ENCODE measurements around the gene TMEM218. TPM values are rescaled to one million over a fixed set of nuclear protein-coding genes. Genes with fewer than 3 reads are reported as not detected.

TMEM218 gene
- total RNA-seq, 4 donors from 2014 or later, result 24.2 to 31.5 (median 26.1) TPM

GRCh38 chr11:125071846-125072217 lies 39.6 kb downstream of the TMEM218 start:
- no peak for DNase-seq
- H3K4me3 ChIP-seq (replicated peaks in 1 of 3), result no peak overlapping the region
- no peaks in the 10 kb centered on the region for H3K4me1 ChIP-seq
- intact Hi-C loops (cut with DNase I), result no loop called here
- no peaks in the 10 kb centered on the region for H3K27me3 ChIP-seq
- TF ChIP-seq, protein P1, sequence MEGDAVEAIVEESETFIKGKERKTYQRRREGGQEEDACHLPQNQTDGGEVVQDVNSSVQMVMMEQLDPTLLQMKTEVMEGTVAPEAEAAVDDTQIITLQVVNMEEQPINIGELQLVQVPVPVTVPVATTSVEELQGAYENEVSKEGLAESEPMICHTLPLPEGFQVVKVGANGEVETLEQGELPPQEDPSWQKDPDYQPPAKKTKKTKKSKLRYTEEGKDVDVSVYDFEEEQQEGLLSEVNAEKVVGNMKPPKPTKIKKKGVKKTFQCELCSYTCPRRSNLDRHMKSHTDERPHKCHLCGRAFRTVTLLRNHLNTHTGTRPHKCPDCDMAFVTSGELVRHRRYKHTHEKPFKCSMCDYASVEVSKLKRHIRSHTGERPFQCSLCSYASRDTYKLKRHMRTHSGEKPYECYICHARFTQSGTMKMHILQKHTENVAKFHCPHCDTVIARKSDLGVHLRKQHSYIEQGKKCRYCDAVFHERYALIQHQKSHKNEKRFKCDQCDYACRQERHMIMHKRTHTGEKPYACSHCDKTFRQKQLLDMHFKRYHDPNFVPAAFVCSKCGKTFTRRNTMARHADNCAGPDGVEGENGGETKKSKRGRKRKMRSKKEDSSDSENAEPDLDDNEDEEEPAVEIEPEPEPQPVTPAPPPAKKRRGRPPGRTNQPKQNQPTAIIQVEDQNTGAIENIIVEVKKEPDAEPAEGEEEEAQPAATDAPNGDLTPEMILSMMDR (IDR thresholded peaks at IDR 0.05), result no peak
- TF ChIP-seq POLR2A (IDR thresholded peaks at IDR 0.05), result no peak
- H3K9me3 ChIP-seq, result no peaks in the 10 kb centered on the region
- no peaks in the 10 kb centered on the region for H3K36me3 ChIP-seq
- no peak overlapping the region for H3K27ac ChIP-seq
- WGBS, 2 donors, result 62 to 63% methylated on average over 6 of the region's 6 CpGs

- no peaks in the 10 kb centered on the region for H3K27me3 ChIP-seq
- no peaks in the 10 kb centered on the region for H3K36me3 ChIP-seq
- no peak overlapping the region for H3K27ac ChIP-seq
- intact Hi-C loops (cut with DNase I), result no loop called here
- peak in 1 of 2 donors; percentile 8 for DNase-seq
- WGBS, 2 donors, result 24 to 37% methylated on average over 4 to 5 of the region's 5 CpGs
- no peaks in the 10 kb centered on the region for H3K4me1 ChIP-seq
- H3K9me3 ChIP-seq, result no peaks in the 10 kb centered on the region
- no peak overlapping the region for H3K4me3 ChIP-seq (replicated peaks in 1 of 3)
- TF ChIP-seq POLR2A (IDR thresholded peaks at IDR 0.05), result no peak
- TF ChIP-seq, protein P1 (IDR thresholded peaks at IDR 0.05), result no peak
Measured at GRCh38 chr11:125071435-125071834, 40.0 kb downstream of the TMEM218 start.

DNA sequence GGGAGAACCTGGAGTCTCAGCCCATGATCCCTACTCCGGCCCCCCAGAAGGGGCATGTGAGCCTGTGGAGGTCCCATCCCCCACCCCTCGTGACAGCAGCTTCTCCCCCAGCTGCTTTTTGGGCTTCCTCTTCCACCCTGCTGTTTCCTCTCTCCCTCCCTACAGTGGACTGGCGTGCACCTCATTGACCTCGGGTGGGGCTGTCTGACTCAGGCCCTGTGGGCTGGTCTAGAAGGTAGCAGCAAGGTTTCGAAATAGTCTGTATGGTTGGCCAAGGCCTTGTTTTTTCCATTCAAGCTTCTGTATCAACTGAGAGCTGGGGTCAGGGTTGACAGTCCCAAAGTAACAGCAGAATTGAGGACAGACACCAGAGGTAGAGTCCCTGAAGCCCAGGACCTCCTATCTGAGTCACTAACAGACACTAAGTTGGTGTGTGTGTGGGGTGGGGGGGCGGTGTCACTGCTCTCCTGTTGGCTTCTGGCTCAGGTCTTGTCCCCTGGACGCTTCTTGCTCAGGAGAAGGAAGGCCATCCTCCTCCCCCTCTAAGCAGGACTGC lies 40.6 kb downstream of the TMEM218 start:
- Histone ChIP-seq H3K27ac (no peak overlapping the region), H3K27me3 (no peaks in the 10 kb centered on the region), H3K9me3 (no peaks in the 10 kb centered on the region), H3K36me3 (no peaks in the 10 kb centered on the region), H3K4me3 (replicated peaks in 1 of 3) (no peak overlapping the region), H3K4me1 (no peaks in the 10 kb centered on the region)
- peak; percentile 31 to 32 for DNase-seq
- intact Hi-C loops (cut with DNase I), result no loop called here
- WGBS, 2 donors, result 67 to 83% methylated on average over 7 of the region's 7 CpGs
- TF ChIP-seq, protein P1 (IDR thresholded peaks at IDR 0.05), result no peak
- TF ChIP-seq POLR2A (IDR thresholded peaks at IDR 0.05), result no peak

DNA sequence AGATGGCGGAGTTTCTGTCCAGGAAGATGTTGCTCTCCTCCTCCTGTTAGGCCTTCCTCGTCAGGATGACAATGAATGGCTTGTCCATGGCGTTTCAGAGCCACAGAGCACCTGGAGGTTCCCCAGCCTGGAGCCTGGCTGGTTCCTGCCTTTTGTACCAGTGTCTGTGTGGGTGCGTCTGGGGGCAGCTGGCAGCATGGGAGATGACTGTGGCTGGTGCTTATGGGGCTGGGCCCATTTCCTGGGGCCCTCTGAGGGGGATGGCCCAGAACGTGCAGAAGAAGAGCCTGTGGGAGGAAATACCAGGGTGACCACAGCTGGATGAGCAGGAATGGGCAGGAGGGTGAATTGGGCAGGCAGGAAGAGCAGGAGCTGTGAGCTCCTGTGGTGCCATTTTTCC lies 41.6 kb downstream of the TMEM218 start:
- no peak for TF ChIP-seq POLR2A (IDR thresholded peaks at IDR 0.05)
- TF ChIP-seq, protein P1 (IDR thresholded peaks at IDR 0.05), result no peak
- no peak overlapping the region for H3K27ac ChIP-seq
- H3K27me3 ChIP-seq, result no peaks in the 10 kb centered on the region
- no peaks in the 10 kb centered on the region for H3K36me3 ChIP-seq
- H3K4me1 ChIP-seq, result no peaks in the 10 kb centered on the region
- intact Hi-C loops (cut with DNase I), result no loop called here
- H3K4me3 ChIP-seq (replicated peaks in 1 of 3), result no peak overlapping the region
- WGBS, 2 donors, result 68 to 89% methylated on average over 3 to 5 of the region's 5 CpGs
- no peaks in the 10 kb centered on the region for H3K9me3 ChIP-seq
- DNase-seq, result peak in 1 of 2 donors; percentile 0

- intact Hi-C loops (cut with DNase I), result no loop called here
- no peaks in the 10 kb centered on the region for H3K4me1 ChIP-seq
Measured at GRCh38 chr11:125069008-125069407, 42.4 kb downstream of the TMEM218 start.

More at GRCh38 chr11:125069008-125069407, 42.4 kb downstream of the TMEM218 start:
- no peak overlapping the region for H3K4me3 ChIP-seq (replicated peaks in 1 of 3)
- DNase-seq, result no peak
- H3K9me3 ChIP-seq, result no peaks in the 10 kb centered on the region
- no peak for TF ChIP-seq POLR2A (IDR thresholded peaks at IDR 0.05)
- TF ChIP-seq, protein P1 (IDR thresholded peaks at IDR 0.05), result no peak
- no peak overlapping the region for H3K27ac ChIP-seq
- no peaks in the 10 kb centered on the region for H3K36me3 ChIP-seq
- no peaks in the 10 kb centered on the region for H3K27me3 ChIP-seq
- 85 to 86% methylated on average over 4 of the region's 4 CpGs for WGBS, 2 donors

Data from thyroid gland (tissue), 4 donors.